GM19193 (cell line): ENCODE measurements around the gene TCF25.

Experiments used
- POLR2A ChIP-seq: IDR thresholded peaks from 4 replicates; pipeline ENCODE4 v1.6.1; 2011; ENCODE audit not compliant: insufficient read depth, insufficient read length; ENCODE audit errors: extremely low read depth

The TCF25 gene

GRCh38 chr16:89936508-89936907 lies 63.1 kb downstream of the TCF25 start:
- TF ChIP-seq POLR2A: no peak

- TF ChIP-seq POLR2A: no peak
These were observed 63.6 kb downstream of the TCF25 start for GRCh38 chr16:89936981-89937380.

GRCh38 chr16:89938175-89938885 lies 64.9 kb downstream of the TCF25 start:
- no peak for TF ChIP-seq POLR2A

- TF ChIP-seq POLR2A: no peak
These were observed 71.4 kb downstream of the TCF25 start for GRCh38 chr16:89944773-89945172.

- TF ChIP-seq POLR2A: no peak
These were observed 72.3 kb downstream of the TCF25 start for GRCh38 chr16:89945654-89946053.

- TF ChIP-seq POLR2A: no peak
These were observed 73.1 kb downstream of the TCF25 start for GRCh38 chr16:89946515-89946914.

GRCh38 chr16:89949121-89949742 lies 75.8 kb downstream of the TCF25 start:
- TF ChIP-seq POLR2A: no peak

- TF ChIP-seq POLR2A: no peak
These were observed 76.4 kb downstream of the TCF25 start for GRCh38 chr16:89949756-89950155.

GRCh38 chr16:89951509-89951908 lies 78.1 kb downstream of the TCF25 start:
- no peak for TF ChIP-seq POLR2A

- TF ChIP-seq POLR2A: no peak
These were observed 78.7 kb downstream of the TCF25 start for GRCh38 chr16:89952049-89952448.

- no peak for TF ChIP-seq POLR2A
These were observed 79.2 kb downstream of the TCF25 start for GRCh38 chr16:89952551-89952950.

- no peak for TF ChIP-seq POLR2A
These were observed 80.4 kb downstream of the TCF25 start for GRCh38 chr16:89953671-89954406.

- no peak for TF ChIP-seq POLR2A
These were observed 81.1 kb downstream of the TCF25 start for GRCh38 chr16:89954462-89954861.

GRCh38 chr16:89955001-89955685 lies 81.8 kb downstream of the TCF25 start:
- no peak for TF ChIP-seq POLR2A
